ENCODE data around the gene RDM1.

RDM1 gene, protein sequence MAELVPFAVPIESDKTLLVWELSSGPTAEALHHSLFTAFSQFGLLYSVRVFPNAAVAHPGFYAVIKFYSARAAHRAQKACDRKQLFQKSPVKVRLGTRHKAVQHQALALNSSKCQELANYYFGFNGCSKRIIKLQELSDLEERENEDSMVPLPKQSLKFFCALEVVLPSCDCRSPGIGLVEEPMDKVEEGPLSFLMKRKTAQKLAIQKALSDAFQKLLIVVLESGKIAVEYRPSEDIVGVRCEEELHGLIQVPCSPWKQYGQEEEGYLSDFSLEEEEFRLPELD

DNA sequence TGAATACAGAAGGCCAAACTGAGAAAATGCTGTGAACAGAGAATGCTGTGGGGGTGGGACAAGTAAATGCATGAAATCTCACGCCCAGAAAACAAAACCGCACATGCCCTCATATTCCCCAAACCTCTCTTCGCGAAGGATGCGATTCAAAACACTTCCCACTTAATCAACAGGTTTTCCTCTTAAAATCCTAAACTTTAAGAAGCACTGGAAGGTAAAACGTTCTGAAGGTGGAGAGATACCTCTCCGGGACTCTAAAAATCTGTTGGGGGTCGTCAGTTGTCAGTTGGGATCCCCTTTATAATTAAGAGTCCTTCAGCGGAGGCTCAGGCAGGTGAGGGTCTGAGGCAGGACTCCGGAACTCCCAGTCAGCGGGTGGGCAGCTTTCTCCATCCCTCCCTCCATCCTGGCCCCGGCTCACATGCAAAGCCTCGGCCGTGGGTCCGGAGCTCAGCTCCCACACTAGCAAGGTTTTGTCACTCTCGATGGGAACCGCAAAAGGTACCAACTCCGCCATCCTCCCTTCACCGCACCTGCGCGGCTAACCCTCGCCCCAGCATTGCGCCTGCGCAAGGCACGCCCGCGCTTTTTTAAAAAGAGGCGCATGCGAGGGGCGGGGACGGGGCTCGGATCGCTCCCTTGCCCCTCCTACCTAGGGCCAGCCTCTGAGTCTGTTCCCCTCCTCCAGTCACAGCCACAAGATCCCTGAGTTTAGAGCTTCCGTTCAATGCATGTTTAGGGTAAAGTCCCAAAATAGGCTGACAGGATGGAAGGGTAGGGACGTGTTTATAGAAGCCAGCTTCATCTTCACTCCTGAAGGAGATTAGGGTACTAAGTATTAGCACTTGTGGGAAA, at the start of gene RDM1:
TSS of gene RDM1 (minus strand) at position 563 of the 855 bp plus-strand sequence. CDS start at position 517, 46 bp downstream.
- peaks cover 2% of the 10 kb centered on the region for H3K36me3 ChIP-seq (replicated peaks; ENCODE audit: low read depth, low read length)
- no peaks in the 10 kb centered on the region for H3K9me3 ChIP-seq (ENCODE audit: insufficient read depth, low read length)
- H3K4me2 ChIP-seq (ENCODE audit: low read length), result peak within 1 kb of the TSS; percentile 68
- peak within 1 kb of the TSS; percentile 77 for H3K9ac ChIP-seq (ENCODE audit: low read length)
- H3K27me3 ChIP-seq (ENCODE audit: low read depth, low read length), result peaks cover 8% of the 10 kb centered on the region
- H3K4me3 ChIP-seq (ENCODE audit: low read length), result peak within 1 kb of the TSS; percentile 76
- peak within 1 kb of the TSS; percentile 82 for H2AFZ ChIP-seq (ENCODE audit: low read depth, low read length)
- 0 out of 2 replicates have a peak within 1 kb of the TSS, but pooled peaks have one; percentile 15 for H3K27ac ChIP-seq (ENCODE audit: low read length)
- TF ChIP-seq, protein P1, sequence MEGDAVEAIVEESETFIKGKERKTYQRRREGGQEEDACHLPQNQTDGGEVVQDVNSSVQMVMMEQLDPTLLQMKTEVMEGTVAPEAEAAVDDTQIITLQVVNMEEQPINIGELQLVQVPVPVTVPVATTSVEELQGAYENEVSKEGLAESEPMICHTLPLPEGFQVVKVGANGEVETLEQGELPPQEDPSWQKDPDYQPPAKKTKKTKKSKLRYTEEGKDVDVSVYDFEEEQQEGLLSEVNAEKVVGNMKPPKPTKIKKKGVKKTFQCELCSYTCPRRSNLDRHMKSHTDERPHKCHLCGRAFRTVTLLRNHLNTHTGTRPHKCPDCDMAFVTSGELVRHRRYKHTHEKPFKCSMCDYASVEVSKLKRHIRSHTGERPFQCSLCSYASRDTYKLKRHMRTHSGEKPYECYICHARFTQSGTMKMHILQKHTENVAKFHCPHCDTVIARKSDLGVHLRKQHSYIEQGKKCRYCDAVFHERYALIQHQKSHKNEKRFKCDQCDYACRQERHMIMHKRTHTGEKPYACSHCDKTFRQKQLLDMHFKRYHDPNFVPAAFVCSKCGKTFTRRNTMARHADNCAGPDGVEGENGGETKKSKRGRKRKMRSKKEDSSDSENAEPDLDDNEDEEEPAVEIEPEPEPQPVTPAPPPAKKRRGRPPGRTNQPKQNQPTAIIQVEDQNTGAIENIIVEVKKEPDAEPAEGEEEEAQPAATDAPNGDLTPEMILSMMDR (IDR thresholded peaks at IDR 0.05; ENCODE audit: low read depth, low read length), result no peak
- no peak for TF ChIP-seq EZH2phosphoT487 (IDR thresholded peaks at IDR 0.05; ENCODE audit: low read depth)
- peaks cover 22% of the 10 kb centered on the region for H3K4me1 ChIP-seq (ENCODE audit: low read length)
- H3K79me2 ChIP-seq (ENCODE audit: low read length), result no peaks in the 10 kb centered on the region
- H4K20me1 ChIP-seq (ENCODE audit: insufficient read depth, low read length), result no peaks in the 10 kb centered on the region

DNA sequence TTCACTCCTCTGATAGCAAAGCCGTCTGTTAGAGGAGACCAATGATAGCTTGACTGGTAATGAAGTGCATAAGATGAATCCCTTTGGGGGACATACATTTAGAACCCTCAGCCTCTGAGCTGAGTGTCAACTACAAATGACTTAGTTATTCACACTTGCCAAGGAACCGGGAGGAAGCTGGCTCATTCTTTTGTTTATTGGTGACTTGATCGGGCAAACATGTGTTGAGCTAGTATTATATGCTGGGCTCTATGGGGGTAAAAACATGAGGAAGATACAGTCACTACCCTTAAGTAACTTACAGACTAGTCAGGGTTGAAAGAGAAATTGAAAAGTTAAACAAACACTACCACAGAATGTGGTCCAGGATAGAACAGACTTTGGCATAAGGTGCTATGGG, 47.8 kb upstream of the RDM1 start:
- Histone ChIP-seq H3K79me2 (ENCODE audit: low read length) (no peaks in the 10 kb centered on the region), H3K4me3 (ENCODE audit: low read length) (no peak overlapping the region), H3K4me2 (ENCODE audit: low read length) (no peak overlapping the region), H3K36me3 (replicated peaks; ENCODE audit: low read depth, low read length) (no peaks in the 10 kb centered on the region), H3K27me3 (ENCODE audit: low read depth, low read length) (peaks cover 50% of the 10 kb centered on the region), H4K20me1 (ENCODE audit: insufficient read depth, low read length) (no peaks in the 10 kb centered on the region), H3K27ac (ENCODE audit: low read length) (no peak overlapping the region), H2AFZ (ENCODE audit: low read depth, low read length) (no peak overlapping the region), H3K9me3 (ENCODE audit: insufficient read depth, low read length) (no peaks in the 10 kb centered on the region), H3K9ac (ENCODE audit: low read length) (no peak overlapping the region), H3K4me1 (ENCODE audit: low read length) (peaks cover 24% of the 10 kb centered on the region)
- no peak for TF ChIP-seq EZH2phosphoT487 (IDR thresholded peaks at IDR 0.05; ENCODE audit: low read depth)
- TF ChIP-seq, protein P1 (IDR thresholded peaks at IDR 0.05; ENCODE audit: low read depth, low read length), result no peak

DNA sequence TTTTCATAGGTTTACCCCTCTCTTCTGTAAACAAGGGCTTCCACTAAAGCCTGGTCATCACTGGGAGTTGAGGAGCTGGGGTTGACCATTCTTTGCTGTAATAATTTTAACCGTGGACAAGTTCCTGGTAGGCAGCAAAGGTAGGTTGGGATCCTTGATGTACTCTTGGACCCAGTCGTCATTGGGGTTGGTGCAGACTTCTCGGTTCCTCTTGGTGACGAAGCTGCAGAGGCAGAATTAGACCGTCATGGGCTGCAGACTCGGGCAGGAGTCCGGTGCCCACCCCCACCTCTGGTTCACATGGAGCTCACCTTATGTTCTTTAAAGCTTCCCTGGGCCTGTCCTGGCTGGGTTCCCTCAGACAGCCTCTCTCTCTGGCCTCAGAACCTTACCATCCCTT, 46.9 kb upstream of the RDM1 start:
- no peak overlapping the region; the same call in 1 of the 2 replicates for H3K27ac ChIP-seq (ENCODE audit: low read length)
- H3K79me2 ChIP-seq (ENCODE audit: low read length), result no peaks in the 10 kb centered on the region
- TF ChIP-seq EZH2phosphoT487 (IDR thresholded peaks at IDR 0.05; ENCODE audit: low read depth), result no peak
- TF ChIP-seq, protein P1 (IDR thresholded peaks at IDR 0.05; ENCODE audit: low read depth, low read length), result no peak
- H3K9ac ChIP-seq (ENCODE audit: low read length), result 0 out of 2 replicates have a peak overlapping the region, but pooled peaks have one; percentile 2
- no peaks in the 10 kb centered on the region for H3K36me3 ChIP-seq (replicated peaks; ENCODE audit: low read depth, low read length)
- H3K4me1 ChIP-seq (ENCODE audit: low read length), result peaks cover 24% of the 10 kb centered on the region
- H3K27me3 ChIP-seq (ENCODE audit: low read depth, low read length), result peaks cover 44% of the 10 kb centered on the region
- H4K20me1 ChIP-seq (ENCODE audit: insufficient read depth, low read length), result no peaks in the 10 kb centered on the region
- no peaks in the 10 kb centered on the region for H3K9me3 ChIP-seq (ENCODE audit: insufficient read depth, low read length)
- peak overlapping the region; percentile 73 for H3K4me2 ChIP-seq (ENCODE audit: low read length)
- H2AFZ ChIP-seq (ENCODE audit: low read depth, low read length), result 0 out of 2 replicates have a peak overlapping the region, but pooled peaks have one; percentile 53
- peak overlapping the region; percentile 48 for H3K4me3 ChIP-seq (ENCODE audit: low read length)
